Measurements from ENCODE around the gene EVX2.

EVX2 gene

DNA sequence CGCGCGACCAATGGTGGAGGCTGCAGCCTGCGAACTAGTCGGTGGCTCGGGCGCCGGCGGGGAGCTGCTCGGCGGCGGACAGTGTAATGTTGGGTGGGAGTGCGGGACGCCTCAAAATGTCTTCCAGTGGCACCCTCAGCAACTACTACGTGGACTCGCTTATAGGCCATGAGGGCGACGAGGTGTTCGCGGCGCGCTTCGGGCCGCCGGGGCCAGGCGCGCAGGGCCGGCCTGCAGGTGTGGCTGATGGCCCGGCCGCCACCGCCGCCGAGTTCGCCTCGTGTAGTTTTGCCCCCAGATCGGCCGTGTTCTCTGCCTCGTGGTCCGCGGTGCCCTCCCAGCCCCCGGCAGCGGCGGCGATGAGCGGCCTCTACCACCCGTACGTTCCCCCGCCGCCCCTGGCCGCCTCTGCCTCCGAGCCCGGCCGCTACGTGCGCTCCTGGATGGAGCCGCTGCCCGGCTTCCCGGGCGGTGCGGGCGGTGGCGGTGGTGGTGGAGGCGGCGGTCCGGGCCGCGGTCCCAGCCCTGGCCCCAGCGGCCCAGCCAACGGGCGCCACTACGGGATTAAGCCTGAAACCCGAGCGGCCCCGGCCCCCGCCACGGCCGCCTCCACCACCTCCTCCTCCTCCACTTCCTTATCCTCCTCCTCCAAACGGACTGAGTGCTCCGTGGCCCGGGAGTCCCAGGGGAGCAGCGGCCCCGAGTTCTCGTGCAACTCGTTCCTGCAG, 39.1 kb upstream of the EVX2 start, which contains the start of gene HOXD9:
Gene HOXD9, plus strand, starts transcription at position 37 of the 728 bp plus-strand sequence. Its CDS starts 50 bp downstream, at position 87.
- in situ Hi-C loops (cut with MboI; ENCODE audit: low sequenced_read_pairs): no loop called here

DNA sequence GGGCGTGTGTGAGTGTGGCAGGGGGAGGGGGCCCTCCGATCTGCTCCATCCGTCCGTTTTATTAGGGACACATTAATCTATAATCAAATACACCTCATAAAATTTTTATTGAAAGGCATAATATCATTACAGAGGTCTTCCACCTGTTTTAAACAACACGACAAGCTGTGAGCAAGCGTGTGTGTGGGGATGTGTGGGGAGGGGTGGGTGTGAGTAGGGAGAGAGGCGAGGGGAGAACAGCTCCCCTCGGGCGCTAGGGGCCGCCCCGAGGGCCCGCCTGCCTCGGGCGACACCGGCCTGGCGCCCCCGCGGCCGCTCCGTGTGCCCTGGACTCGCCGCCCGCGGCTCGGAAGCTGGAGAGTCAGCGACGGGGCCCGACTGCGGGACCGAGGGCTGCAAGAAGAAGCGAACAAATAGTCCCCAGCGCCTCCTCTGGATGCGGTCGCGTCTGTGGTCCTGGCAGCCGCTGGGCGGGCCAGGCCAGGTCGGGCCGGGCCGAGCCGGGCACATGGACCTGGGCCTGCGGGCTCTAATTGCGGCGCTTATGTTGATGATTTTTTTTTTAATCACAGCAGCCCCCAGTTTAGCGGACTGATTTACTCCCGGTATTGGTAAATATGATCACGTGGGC, 38.4 kb upstream of the EVX2 start:
- in situ Hi-C loops (cut with MboI; ENCODE audit: low sequenced_read_pairs): no loop called here

DNA sequence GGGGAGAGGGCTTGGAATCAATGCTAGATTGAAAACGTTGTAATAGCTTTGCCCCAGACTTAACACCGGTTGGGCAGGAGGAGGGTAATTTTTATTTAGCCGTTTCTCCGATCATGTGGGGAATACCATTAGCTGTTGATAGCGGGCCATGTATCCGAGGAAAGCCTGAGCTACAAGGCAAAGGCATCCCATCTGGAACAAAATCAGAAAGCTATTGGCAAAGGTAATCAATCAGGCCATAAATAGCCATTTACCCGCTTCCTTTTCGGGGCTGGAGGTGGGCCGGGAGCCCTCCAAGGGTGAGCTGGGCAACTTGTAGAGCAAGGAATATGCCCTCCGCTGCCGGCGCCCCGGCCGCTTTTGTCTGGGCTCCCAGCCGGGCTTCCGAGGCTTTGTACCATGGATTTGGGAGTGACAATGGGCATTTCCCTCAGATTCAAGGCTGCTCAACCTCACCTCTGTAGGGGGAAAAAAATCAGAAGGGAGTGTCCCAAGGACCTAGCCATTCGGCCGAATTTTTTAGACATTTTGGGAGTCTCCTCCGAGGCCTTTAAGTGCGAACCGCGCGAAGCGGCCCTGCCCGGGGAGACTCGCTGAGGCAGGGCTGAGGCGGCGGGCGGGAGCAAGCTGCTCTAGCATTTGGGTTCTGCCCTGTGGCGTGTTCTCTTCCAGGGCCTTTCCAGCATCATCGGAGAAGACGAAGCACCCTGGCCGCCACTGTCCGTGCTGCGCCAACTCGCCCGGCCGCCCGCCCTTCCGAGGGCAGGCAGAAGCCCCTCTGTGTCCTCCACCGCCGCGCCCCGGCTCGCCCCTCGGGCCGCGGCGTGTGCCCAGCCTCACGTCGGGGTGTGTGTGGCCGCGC, 37.7 kb upstream of the EVX2 start:
- in situ Hi-C loops (cut with MboI; ENCODE audit: low sequenced_read_pairs): no loop called here

DNA sequence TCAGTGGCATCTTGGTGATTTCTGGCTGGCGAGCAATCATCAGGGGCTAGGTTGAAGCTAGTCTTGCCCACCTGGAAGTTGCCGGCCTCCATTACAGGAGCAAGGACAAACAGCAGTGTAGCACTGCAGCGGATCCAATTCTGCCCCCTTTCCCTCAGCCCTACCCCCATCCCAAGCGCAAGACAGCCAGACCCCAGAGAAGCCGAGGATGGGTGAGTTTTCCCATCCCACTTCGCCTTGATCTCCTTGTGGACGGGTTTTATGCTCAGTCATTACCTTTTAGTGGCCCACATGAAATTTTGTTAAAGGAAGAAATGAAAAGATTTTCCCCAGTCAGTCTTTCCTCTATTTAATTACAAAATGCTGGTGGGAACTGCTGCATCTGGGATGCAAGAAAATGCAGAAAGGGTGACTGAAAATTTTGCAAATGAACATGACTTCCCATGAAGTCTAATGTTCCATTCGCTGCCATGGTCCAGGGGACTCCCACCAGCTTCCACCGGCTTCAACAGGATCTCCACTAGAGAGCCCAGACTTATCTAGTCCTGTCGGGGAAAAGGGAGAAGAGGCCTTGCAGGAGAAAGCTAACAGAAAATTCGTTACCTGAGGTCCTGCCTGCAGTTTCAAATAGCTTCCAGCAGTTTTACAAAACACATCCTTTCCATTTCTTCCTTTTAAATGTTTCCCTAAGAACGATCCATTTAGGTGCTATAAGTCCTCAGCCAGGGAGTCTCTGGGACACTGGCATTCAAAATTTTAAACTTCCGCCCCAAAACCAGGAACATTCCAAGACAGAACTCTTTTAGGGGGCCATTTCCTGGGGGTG, 36.8 kb upstream of the EVX2 start:
- in situ Hi-C loops (cut with MboI; ENCODE audit: low sequenced_read_pairs): no loop called here

DNA sequence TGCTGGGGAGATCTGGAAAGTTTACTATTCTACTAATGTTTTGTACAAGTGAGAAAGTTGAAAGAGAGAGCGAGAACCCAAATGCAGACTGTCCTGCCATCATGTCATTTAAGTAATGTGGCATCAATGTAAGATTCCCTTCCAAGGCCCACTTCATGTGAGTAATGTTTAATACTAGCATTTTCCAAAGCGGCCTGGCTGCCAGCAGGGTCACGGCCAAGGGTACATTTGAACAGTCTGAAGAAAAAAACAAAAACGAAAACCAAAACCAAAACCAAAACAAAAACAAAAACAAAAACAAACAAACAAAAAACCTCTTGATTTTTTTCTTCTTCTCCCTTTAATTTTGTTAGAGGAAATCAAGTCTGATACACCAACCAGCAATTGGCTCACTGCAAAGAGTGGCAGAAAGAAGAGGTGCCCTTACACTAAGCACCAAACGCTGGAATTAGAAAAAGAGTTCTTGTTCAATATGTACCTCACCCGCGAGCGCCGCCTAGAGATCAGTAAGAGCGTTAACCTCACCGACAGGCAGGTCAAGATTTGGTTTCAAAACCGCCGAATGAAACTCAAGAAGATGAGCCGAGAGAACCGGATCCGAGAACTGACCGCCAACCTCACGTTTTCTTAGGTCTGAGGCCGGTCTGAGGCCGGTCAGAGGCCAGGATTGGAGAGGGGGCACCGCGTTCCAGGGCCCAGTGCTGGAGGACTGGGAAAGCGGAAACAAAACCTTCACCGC, 35.0 kb upstream of the EVX2 start:
- in situ Hi-C loops (cut with MboI; ENCODE audit: low sequenced_read_pairs): no loop called here

DNA sequence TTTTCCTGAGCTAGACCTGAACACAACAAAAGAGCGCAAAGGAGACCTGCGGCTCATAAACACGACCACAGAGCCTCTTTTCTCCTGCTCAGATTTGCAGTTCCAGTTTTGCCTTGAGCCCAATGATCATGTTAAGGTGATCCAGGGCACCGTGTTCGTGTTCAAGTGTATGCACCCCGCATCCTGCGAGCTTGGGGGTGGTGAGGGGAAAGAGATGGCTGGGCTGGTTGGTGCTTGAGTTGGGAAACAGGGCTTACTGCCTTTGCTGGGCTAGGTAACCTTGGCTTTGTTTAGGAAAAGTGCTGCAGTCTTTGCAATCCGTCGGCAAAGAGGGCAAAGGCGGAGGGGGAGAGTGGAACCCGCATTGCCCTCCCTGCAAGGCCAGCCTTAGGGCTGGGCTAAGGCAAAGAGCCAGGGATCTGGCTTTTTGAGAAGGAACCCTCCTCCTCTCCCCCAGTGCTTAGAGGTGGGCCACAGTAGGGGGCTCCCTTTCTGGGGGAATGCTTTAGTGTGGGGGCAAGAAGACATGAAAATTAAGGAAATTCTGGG, 34.1 kb upstream of the EVX2 start:
- in situ Hi-C loops (cut with MboI; ENCODE audit: low sequenced_read_pairs): no loop called here

DNA sequence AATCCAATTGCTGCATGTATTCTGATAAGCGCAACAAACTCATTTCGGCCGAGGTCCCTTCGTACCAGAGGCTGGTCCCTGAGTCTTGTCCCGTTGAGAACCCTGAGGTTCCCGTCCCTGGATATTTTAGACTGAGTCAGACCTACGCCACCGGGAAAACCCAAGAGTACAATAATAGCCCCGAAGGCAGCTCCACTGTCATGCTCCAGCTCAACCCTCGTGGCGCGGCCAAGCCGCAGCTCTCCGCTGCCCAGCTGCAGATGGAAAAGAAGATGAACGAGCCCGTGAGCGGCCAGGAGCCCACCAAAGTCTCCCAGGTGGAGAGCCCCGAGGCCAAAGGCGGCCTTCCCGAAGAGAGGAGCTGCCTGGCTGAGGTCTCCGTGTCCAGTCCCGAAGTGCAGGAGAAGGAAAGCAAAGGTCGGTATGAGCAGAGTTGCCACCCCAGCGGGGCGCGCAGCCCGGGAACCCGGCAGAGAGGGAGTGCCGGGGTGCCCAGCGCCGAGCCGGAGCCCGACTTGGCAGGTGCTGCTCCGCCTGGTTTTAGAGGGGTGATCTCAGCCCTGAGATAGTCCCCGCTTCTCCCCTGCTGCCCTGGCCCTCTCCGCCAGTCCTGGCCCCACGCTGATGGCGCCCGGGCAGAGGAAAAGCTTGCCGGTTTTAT, 33.5 kb upstream of the EVX2 start:
- in situ Hi-C loops (cut with MboI; ENCODE audit: low sequenced_read_pairs): no loop called here

DNA sequence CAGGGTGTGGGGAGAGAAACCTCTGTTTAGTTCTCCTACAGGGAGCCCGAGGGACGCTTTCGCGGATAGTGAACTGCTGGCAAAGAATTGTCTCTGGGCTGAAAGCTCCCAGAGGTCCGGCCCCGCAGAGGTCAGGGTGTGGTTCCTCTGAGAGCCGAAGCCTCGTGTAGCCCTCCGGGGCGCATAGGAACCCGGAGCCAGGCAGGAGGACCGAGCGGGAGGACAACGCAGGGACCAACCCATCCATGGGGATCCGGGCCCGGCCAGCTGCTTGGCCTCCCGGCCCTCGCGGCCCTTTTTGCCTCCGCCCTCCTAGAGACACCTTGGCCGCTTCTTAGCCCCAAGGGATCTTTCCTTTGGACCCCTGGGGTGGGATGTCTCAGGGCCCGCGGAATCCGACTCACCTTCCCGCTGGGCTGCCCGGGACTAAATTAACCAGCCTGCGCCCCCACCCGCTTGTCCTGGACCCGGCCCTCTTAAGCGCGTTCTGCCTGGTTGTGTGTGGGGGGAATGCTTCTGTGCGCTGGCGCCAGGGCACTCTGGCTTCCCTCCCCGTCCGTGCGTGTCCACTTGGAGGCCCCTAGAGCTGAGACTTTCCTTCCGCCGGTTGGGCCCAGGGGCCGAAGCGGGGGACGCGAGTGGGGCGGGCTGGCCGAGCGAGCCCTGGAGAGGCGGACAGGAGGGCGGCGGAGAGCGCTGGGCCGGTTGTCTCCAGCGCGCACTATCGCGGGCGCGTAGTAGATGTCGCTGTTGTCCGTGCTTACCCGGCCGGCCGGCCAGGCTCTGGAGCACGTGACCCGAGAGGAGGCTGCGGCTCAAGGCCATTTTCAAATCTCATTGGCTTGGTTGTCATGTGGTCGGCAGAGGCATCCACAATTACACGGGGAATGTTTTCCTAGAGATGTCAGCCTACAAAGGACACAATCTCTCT, 32.4 kb upstream of the EVX2 start, which contains the start of gene HOXD10:
Gene HOXD10, plus strand, starts transcription at position 896 of the 931 bp plus-strand sequence. CDS start 56 bp downstream, outside the sequence.
- in situ Hi-C loops (cut with MboI; ENCODE audit: low sequenced_read_pairs): no loop called here

DNA sequence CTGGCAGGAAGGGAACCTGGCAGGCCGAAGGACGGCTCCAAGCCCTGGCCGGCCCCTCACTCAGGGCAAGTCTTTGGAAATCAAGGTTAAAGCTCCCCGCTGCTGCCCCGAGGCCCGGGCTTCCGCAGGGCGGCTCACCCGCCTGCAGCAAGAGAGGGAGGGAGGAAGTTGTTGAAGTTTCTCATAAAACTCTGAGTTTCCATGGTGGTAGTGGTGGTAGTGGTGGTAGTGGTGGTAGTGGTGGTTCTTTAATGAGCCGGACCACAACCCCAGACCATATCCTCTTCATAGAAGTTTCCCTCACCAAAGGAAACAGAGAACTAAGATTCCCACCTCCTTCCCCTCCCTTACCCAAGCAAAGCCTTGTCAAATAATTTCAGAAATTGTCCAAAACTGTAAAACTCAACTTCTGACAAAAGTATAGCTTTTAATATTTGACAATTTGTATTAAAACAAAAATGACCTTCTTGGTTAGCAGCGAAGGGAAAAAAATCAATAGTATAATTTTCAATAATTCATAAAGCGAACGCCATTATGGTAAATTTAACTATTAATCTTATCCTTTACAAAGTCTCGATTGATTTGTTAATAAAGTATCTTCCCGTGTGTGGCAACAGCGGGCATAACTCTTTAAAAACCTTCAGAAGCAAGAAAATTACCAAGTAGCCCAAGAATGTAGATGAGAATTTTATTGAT, 31.3 kb upstream of the EVX2 start:
- in situ Hi-C loops (cut with MboI; ENCODE audit: low sequenced_read_pairs): no loop called here

DNA sequence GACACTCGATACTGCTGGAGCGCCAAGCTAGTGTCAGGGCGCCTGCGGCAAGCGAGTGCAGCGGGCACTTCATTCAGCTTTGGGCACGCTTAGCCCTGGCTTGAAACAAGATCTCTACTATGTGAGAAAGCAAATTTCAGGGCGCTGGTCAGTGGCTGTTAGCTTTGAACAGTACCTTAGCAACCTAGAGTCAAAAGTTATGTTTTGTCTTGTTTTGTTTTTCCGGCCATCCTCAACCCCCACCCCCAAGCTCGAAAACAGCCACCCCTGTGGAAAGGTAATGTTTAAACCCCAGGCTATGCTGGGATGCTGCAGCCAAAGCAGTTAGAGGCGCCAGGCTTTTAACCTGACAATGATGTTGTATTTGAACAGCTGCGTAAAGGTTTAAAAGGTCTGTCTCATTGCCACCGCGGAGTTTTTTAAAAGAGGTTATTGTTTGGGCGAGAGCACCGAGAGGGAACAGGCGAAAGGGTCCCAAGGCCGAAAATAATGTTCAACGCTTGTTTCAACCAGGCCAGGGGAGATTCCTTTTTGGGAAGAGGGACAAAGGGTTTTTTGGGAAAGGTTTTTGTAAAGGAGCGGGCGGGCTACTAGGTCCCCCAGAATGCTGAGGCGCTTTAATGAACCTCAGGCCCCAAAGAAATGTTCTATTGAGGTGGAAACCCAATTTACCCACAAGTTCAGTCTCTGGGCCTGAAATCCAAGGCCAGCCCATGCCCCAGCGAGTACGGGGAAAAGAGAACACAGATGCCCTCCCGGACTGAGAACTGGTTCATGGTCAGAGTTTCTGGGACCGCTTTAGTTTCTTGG, 30.6 kb upstream of the EVX2 start:
- in situ Hi-C loops (cut with MboI; ENCODE audit: low sequenced_read_pairs): no loop called here

DNA sequence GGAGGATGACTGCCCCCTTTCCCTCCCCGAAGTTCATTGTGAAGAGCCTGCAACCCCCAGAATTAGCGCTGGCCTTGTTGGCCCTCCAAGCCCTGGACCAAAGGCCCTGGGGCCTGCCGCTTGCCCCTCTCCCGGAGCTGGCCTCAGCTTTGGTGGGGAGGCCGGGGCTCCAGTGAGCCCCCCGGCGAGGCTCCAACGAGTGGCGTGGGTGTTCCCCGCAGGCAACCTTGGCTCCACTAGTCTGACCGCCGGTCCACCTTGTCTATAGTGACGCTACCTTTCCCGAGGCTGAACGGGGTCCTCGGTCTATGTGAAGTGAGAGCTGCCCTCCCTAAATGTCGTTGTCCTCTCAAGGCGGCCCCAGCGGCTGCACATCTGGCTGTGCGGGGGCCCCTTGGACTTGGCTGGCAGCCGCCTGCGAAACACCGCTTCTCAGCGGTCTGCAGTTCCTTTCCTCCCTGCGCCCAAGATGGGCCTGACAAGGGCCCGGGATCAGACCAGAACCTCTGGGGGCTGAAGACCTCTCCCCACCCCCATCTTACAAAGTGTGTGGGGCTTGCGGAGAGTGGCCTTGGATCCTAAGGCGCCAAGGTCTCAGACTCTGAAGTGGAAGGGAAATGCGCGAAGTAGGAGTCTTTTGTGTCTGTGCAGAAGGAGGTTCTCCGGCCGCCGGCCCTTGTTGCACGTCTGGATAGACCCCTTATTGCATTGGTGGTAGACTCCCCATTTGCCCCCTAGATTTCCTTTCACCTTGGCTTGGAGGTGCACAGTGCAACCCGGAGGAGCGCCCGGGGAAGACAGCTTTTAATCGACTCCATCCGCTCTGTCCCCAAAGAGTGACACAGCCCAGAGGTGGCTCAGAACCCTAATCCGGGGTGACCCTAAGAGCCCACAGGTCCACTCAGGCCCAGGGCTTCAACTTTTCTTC, 28.9 kb upstream of the EVX2 start:
- in situ Hi-C loops (cut with MboI; ENCODE audit: low sequenced_read_pairs): no loop called here

DNA sequence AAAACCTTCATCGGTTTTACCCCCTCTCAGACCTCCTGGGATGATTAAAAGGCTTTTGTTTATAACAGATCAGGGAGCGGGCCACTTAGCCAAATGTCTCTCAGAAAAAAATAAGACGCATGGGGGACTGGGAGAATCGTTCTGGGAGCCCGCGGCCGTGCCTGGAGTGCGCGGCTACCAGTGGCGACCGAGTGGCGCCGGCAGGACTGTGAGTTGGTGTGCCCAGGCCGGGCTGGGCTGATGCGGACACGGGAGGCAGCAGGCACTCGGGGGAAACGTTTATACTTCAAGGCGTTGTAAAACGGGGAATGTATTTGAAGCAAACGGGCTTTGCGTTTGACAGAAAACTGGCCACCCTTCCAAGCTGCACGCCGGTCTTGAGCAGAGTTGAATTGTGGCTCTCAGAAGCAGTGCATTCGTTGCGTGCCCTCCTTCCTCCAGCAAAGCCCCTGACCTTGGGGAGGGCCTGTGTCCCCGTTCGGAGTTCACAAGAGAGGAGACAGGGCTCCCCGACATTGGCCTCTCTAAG, 28.1 kb upstream of the EVX2 start:
- in situ Hi-C loops (cut with MboI; ENCODE audit: low sequenced_read_pairs): no loop called here

DNA sequence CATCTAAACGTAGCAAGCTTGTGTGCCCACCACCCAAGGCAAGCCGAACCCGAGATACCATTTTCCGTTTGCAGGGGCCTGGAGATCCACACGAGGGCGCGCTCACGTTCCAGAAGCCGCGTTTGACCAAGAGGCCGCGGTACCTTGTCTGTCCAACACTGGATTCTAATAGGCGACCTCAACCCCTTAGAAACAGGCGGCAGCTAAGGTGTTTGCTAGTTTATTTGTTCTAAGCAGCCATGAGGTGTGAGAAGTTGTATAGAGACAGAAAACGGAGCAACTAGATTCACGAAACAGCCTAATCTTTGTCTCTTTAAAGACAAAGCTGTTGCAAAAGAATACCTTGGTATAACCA, 27.5 kb upstream of the EVX2 start:
- in situ Hi-C loops (cut with MboI; ENCODE audit: low sequenced_read_pairs): no loop called here

DNA sequence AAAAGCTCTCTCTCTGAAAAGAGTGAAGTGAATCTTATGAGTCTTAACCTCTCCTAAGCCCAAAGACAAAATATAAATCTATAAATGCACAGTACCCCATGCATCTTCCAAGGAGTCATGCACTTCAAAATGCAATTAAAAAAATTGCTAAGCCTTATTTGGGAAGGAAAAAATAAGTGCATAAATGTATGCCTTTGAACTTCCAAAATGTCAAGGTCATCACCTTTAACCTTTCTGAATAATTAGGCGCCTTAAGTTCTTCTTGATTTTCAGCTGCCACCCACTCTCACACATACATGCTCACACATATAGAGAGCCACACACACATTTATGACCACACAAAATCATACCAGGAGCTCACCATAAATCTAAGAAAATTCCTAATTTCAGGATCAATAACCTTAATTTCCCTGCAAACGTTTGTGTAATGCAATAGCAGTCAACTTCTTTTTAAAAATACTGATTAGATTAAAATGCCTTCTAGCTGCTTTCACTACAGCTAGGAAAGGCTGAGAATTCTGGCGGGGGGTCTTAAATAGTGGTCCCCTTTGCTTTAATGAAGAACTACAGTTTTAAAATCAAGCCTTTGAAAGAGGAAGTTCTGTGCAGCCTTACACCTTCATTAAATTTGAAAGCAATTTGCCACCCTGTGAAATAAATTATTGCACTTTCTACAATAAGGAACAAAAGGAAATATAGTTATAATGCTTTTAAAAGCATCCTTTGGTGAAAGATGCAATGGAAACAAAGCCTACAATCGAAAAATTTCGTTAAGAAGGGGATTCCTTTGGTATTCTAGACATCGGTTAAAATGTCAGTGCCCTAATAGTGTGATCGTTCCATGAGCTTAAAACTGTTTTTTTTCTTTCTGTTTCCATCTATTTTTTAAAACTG, 26.9 kb upstream of the EVX2 start:
- in situ Hi-C loops (cut with MboI; ENCODE audit: low sequenced_read_pairs): no loop called here
